Measurements from ENCODE around the gene TENM3.

DNA sequence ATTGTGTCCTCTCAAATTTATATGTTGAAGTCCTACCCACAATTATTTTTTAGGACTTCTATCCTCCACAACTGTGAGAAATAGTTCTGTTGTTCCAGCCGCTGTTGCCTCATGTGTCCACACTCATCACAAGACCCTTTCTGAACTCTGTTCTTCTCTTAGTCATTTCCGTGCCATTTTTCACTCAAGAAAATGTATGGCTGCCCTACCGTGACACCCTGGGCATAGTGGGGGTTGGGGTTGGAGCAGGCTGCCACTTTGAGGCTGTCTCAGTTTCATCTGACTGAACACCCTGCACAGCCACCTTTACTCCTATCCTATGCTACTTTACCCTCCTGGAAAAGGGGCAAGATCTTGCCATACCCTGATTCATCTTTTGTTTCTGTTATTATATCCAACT lies 319.1 kb downstream of the TENM3 start:
- no peak for TF ChIP-seq EZH2phosphoT487 (IDR thresholded peaks at IDR 0.05; ENCODE audit: low read depth, severe bottlenecking, unreplicated experiment)
- TF ChIP-seq, protein P1, sequence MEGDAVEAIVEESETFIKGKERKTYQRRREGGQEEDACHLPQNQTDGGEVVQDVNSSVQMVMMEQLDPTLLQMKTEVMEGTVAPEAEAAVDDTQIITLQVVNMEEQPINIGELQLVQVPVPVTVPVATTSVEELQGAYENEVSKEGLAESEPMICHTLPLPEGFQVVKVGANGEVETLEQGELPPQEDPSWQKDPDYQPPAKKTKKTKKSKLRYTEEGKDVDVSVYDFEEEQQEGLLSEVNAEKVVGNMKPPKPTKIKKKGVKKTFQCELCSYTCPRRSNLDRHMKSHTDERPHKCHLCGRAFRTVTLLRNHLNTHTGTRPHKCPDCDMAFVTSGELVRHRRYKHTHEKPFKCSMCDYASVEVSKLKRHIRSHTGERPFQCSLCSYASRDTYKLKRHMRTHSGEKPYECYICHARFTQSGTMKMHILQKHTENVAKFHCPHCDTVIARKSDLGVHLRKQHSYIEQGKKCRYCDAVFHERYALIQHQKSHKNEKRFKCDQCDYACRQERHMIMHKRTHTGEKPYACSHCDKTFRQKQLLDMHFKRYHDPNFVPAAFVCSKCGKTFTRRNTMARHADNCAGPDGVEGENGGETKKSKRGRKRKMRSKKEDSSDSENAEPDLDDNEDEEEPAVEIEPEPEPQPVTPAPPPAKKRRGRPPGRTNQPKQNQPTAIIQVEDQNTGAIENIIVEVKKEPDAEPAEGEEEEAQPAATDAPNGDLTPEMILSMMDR (IDR thresholded peaks at IDR 0.05; ENCODE audit: poor library complexity): no peak

Measured in hepatocyte (in vitro differentiated cells).